IMR-90 (cell line): ENCODE results near the gene HDC. TPM values are rescaled to one million over a fixed set of nuclear protein-coding genes. Genes with fewer than 3 reads are reported as not detected.

Experiments
- ATAC-seq: fragments of 200-7000 bp; cut with Tn5 transposase; 2 replicates; pipeline ENCODE4 v1.9.1; 2020; ENCODE audit warnings: low read depth, mild to moderate bottlenecking, moderate library complexity
- BruUV-seq: library from RNA; stranded (reverse); fragments of 400-500 nt; replicated peaks from 2 replicates; lab custom pipeline; 2021; lab: Mats Ljungman, UMichigan
- CTCF ChIA-PET: fragments of 300-600 bp; formaldehyde crosslinking; extraction: SDS; loops from one replicate; lab custom pipeline; 2021; ENCODE audit warnings: antibody characterized with exemption; lab: Yijun Ruan, JAX
- POLR2A ChIA-PET: fragments of 300-600 bp; sonication (Branson Sonifier 250); formaldehyde crosslinking; loops from one replicate; lab custom pipeline; 2022; ENCODE audit warnings: antibody characterized with exemption; ENCODE audit not compliant: unreplicated experiment; lab: Charles Lee
- DNase-seq: peaks from one replicate; pipeline ENCODE4 v3.0.0; 2013
- H2AFZ ChIP-seq: replicated peaks from 2 replicates; pipeline ENCODE3; 2013; ENCODE audit warnings: low read length, mild to moderate bottlenecking; ENCODE audit not compliant: poor library complexity
- H2AK5ac ChIP-seq: 2 replicates; pipeline ENCODE4 v1.6.1; 2013; ENCODE audit warnings: low read depth, low read length, inconsistent platforms
- H2AK9ac ChIP-seq: replicated peaks from 2 replicates; pipeline ENCODE3; 2013; ENCODE audit warnings: mild to moderate bottlenecking, low read depth, low read length, moderate library complexity; ENCODE audit not compliant: poor library complexity
- H2BK120ac ChIP-seq: 2 replicates; pipeline ENCODE4 v1.6.1; 2013; ENCODE audit warnings: low read depth, low read length, inconsistent platforms
- H2BK15ac ChIP-seq: 3 replicates; pipeline ENCODE4 v1.6.1; 2013; ENCODE audit warnings: low read depth, low read length, inconsistent platforms
- H2BK20ac ChIP-seq: 2 replicates; pipeline ENCODE4 v1.6.1; 2013; ENCODE audit warnings: low read depth, mild to moderate bottlenecking, inconsistent platforms, low read length, moderate library complexity
- H2BK5ac ChIP-seq: 2 replicates; pipeline ENCODE4 v1.6.1; 2013; ENCODE audit warnings: mild to moderate bottlenecking, low read depth, low read length, inconsistent platforms; ENCODE audit not compliant: poor library complexity, severe bottlenecking
- H3K14ac ChIP-seq: replicated peaks from 2 replicates; pipeline ENCODE4 v1.6.1; 2013; ENCODE audit warnings: low read depth, low read length, inconsistent platforms
- H3K18ac ChIP-seq: 2 replicates; pipeline ENCODE4 v1.6.1; 2013; ENCODE audit warnings: low read depth, low read length, control low read depth
- H3K23ac ChIP-seq: 2 replicates; pipeline ENCODE4 v1.6.1; 2013; ENCODE audit warnings: low read depth, low read length, inconsistent platforms
- H3K27ac ChIP-seq: 2 replicates; pipeline ENCODE4 v1.5.1; 2013; ENCODE audit warnings: mild to moderate bottlenecking, control low read depth, low read length; ENCODE audit not compliant: insufficient read depth
- H3K27me3 ChIP-seq: 2 replicates; pipeline ENCODE4 v1.6.1; 2013; ENCODE audit warnings: low read length; ENCODE audit not compliant: control insufficient read depth, insufficient read depth
- H3K36me3 ChIP-seq: 2 replicates; pipeline ENCODE4 v1.6.1; 2013; ENCODE audit warnings: low read length, mixed read lengths; ENCODE audit not compliant: control insufficient read depth, insufficient read depth
- H3K4ac ChIP-seq: 2 replicates; pipeline ENCODE4 v1.6.1; 2013; ENCODE audit warnings: low read depth, low read length, inconsistent platforms
- H3K4me1 ChIP-seq: 2 replicates; pipeline ENCODE4 v1.6.1; 2013; ENCODE audit warnings: low read length, mixed read lengths; ENCODE audit not compliant: control insufficient read depth, insufficient read depth
- H3K4me2 ChIP-seq: 2 replicates; pipeline ENCODE4 v1.6.1; 2013; ENCODE audit warnings: low read depth, mild to moderate bottlenecking, control low read depth, low read length, moderate library complexity
- H3K4me3 ChIP-seq: 2 replicates; pipeline ENCODE4 v1.5.1; 2013; ENCODE audit warnings: low read depth, mild to moderate bottlenecking, control low read depth, low read length, moderate library complexity; ENCODE audit not compliant: insufficient read depth
- H3K56ac ChIP-seq: 2 replicates; pipeline ENCODE4 v1.6.1; 2013; ENCODE audit warnings: low read length, inconsistent platforms; ENCODE audit not compliant: insufficient read depth; ENCODE audit errors: extremely low read depth
- H3K79me1 ChIP-seq, 2 experiments: 2 replicates each; pipeline ENCODE4 v1.6.1; 2013; ENCODE audit warnings: low read length in 2 of 2, inconsistent platforms in 1 of 2, low read depth in 1 of 2
- H3K9ac ChIP-seq: 2 replicates; pipeline ENCODE4 v1.6.1; 2013; ENCODE audit warnings: low read depth, low read length, control low read depth
- H3K9me1 ChIP-seq: 2 replicates; pipeline ENCODE4 v1.6.1; 2013; ENCODE audit warnings: low read length, inconsistent platforms; ENCODE audit not compliant: insufficient read depth
- H3K9me3 ChIP-seq: 2 replicates; pipeline ENCODE4 v1.6.1; 2013; ENCODE audit warnings: low read length; ENCODE audit not compliant: control insufficient read depth, insufficient read depth
- H4K20me1 ChIP-seq: 2 replicates; pipeline ENCODE4 v1.6.1; 2013; ENCODE audit warnings: low read length, inconsistent platforms; ENCODE audit not compliant: insufficient read depth
- H4K5ac ChIP-seq: 2 replicates; pipeline ENCODE4 v1.6.1; 2013; ENCODE audit warnings: mild to moderate bottlenecking, low read depth, low read length, control low read depth
- H4K8ac ChIP-seq, 2 experiments: 2 replicates each; pipeline ENCODE4 v1.6.1; 2013; ENCODE audit warnings: low read depth in 2 of 2, low read length in 2 of 2, control low read depth in 1 of 2, inconsistent platforms in 1 of 2
- H4K91ac ChIP-seq: 2 replicates; pipeline ENCODE4 v1.6.1; 2013; ENCODE audit warnings: low read depth, low read length, inconsistent platforms; ENCODE audit not compliant: insufficient read depth
- BHLHE40 ChIP-seq: fragments of 150-350 bp; IDR thresholded peaks from 2 replicates; pipeline ENCODE4 v1.6.1; 2016; ENCODE audit warnings: mild to moderate bottlenecking, low read depth, low read length
- CEBPB ChIP-seq: IDR thresholded peaks from 2 replicates; pipeline ENCODE4 v1.6.1; 2012; ENCODE audit warnings: low read depth, low read length, improper control_type of control experiment
- CHD1 ChIP-seq: IDR thresholded peaks from 2 replicates; pipeline ENCODE4 v1.6.1; 2012; ENCODE audit warnings: low read depth, low read length, improper control_type of control experiment
- FOS ChIP-seq: fragments of 150-350 bp; IDR thresholded peaks from 2 replicates; pipeline ENCODE4 v1.6.1; 2016; ENCODE audit warnings: low read depth, low read length
- MAFK ChIP-seq: IDR thresholded peaks from 2 replicates; pipeline ENCODE4 v1.6.1; 2012; ENCODE audit warnings: low read depth, low read length, improper control_type of control experiment
- MAZ ChIP-seq: IDR thresholded peaks from 2 replicates; pipeline ENCODE4 v1.6.1; 2012; ENCODE audit warnings: low read depth, mild to moderate bottlenecking, low read length, improper control_type of control experiment, moderate library complexity, borderline replicate concordance
- MXI1 ChIP-seq: IDR thresholded peaks from 2 replicates; pipeline ENCODE4 v1.6.1; 2012; ENCODE audit warnings: low read depth, mild to moderate bottlenecking, low read length, moderate library complexity, borderline replicate concordance
- NFE2L2 ChIP-seq: fragments of 150-350 bp; IDR thresholded peaks from 2 replicates; pipeline ENCODE4 v1.6.1; 2016; ENCODE audit warnings: low read depth, mild to moderate bottlenecking, low read length
- POLR2A ChIP-seq: IDR thresholded peaks from 2 replicates; pipeline ENCODE4 v1.6.1; 2012; ENCODE audit warnings: mild to moderate bottlenecking, low read depth, low read length
- RCOR1 ChIP-seq: IDR thresholded peaks from 2 replicates; pipeline ENCODE4 v1.6.1; 2012; ENCODE audit warnings: mild to moderate bottlenecking, low read length, improper control_type of control experiment; ENCODE audit not compliant: insufficient replicate concordance
- RFX5 ChIP-seq: IDR thresholded peaks from 2 replicates; pipeline ENCODE4 v1.8.0; 2012; ENCODE audit warnings: low read depth, mild to moderate bottlenecking, low read length, moderate library complexity
- SMC3 ChIP-seq: fragments of 150-350 bp; IDR thresholded peaks from 2 replicates; pipeline ENCODE4 v1.6.1; 2016; ENCODE audit warnings: low read depth, mild to moderate bottlenecking, antibody characterized with exemption, low read length, moderate library complexity
- WGBS, 2 experiments: methylation state at CpG; one replicate each; pipeline versions ENCODE4 v1.1.5 to v1.1.7; 2013; ENCODE audit warnings: missing lambda C conversion rate in 2 of 2; ENCODE audit not compliant: insufficient read length in 1 of 2; ENCODE audit errors: extremely low coverage in 2 of 2; 5-methylcytosine and 5-hydroxymethylcytosine counted together
- dilution Hi-C: fragments of 300-500 bp; cut with HindIII; formaldehyde crosslinking; loops from one replicate; pipeline ENCODE4 v1.14.3; 2018; ENCODE audit warnings: low sequenced_read_pairs; ENCODE audit not compliant: unreplicated experiment
- in situ Hi-C: fragments of 300-500 bp; cut with MboI; formaldehyde crosslinking; loops from 3 replicates; pipeline ENCODE4 v1.14.3; 2019; ENCODE audit warnings: low sequenced_read_pairs, inconsistent platforms, mixed read lengths
- intact Hi-C: fragments of 100-400 bp; cut with micrococcal nuclease; formaldehyde crosslinking; loops from 2 replicates; pipeline ENCODE4 v1.10.0; 2022
- polyA plus RNA-seq, 3 experiments: library from polyadenylated mRNA; depleted of rRNA; stranded (reverse); fragments of >200 nt; gene quantifications; 2 replicates each; pipeline ENCODE4 v1.2.3, GENCODE V29; 2012; ENCODE audit warnings: low replicate concordance in 1 of 3
- total RNA-seq: library from RNA; depleted of rRNA; stranded (reverse); fragments of >200 nt; gene quantifications from 2 replicates; pipeline ENCODE4 v1.2.3, GENCODE V29; 2012
- TF ChIP-seq, protein P1 (sequence below): fragments of 150-350 bp; IDR thresholded peaks from 2 replicates; pipeline ENCODE4 v1.6.1; 2016; ENCODE audit warnings: low read depth, mild to moderate bottlenecking, low read length, moderate library complexity, borderline replicate concordance
- TF ChIP-seq, protein P2 (sequence below): conservative IDR thresholded peaks from 2 replicates; pipeline ENCODE4 v1.5.1; 2012; ENCODE audit warnings: mild to moderate bottlenecking, low read depth, low read length, improper control_type of control experiment

HDC gene
- total and polyA plus RNA-seq, 2 of the 4 experiments (the other 2 are of a cell fraction), result not detected

DNA sequence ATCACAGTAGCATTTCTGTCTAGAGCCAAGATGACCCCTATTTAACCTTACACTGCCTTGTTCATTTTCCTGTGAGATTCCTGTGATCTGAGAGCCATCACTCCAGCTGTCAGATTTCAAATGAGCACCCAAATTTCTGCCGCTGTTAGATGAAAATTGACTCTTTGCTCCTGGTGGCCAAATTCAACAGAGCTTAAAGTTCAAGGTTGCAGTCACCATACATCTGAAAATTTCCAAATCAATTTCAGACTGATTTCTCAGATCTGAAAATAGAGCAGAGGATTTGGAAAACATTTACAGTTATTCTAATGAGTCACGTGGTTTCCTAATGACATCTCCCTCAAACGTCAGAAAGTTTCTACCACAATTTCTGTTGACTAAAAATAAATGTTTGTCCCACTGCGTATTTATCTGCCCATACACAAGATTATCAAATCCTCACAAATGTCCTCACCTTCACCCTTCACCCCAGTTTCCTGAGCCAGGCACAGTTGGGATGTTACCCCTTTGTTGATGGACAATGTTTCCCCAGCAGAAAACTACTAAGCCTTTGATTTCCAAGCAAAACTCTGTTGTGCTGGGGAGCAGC is 16.4 kb downstream of the HDC start:
- Histone ChIP-seq H3K79me1 (no peaks in the 10 kb centered on the region), H3K14ac (no peak overlapping the region), H2AK9ac (no peak overlapping the region), H4K91ac (no peak overlapping the region), H3K27me3 (peaks cover 15% of the 10 kb centered on the region), H2BK5ac (no peak overlapping the region), H3K4me1 (peaks cover 2% of the 10 kb centered on the region; the same call in 1 of the 2 replicates), H3K9me1 (peaks cover 6% of the 10 kb centered on the region; the same call in 1 of the 2 replicates), H3K9me3 (no peaks in the 10 kb centered on the region), H3K4ac (no peak overlapping the region), H3K4me3 (no peak overlapping the region), H2AFZ (no peak overlapping the region), H2BK15ac (no peak overlapping the region), H4K20me1 (no peaks in the 10 kb centered on the region), H3K36me3 (no peaks in the 10 kb centered on the region), H2AK5ac (no peak overlapping the region), H3K27ac (no peak overlapping the region), H3K56ac (no peak overlapping the region), H4K8ac (no peak overlapping the region), H3K9ac (no peak overlapping the region), H3K4me2 (no peak overlapping the region), H3K23ac (no peak overlapping the region), H2BK120ac (no peak overlapping the region), H3K18ac (no peak overlapping the region), H4K5ac (no peak overlapping the region), H2BK20ac (no peak overlapping the region)
- DNase-seq, result peak; percentile 15
- no peak for TF ChIP-seq CEBPB
- no peak for TF ChIP-seq RFX5
- no peak for TF ChIP-seq FOS
- TF ChIP-seq MXI1, result no peak
- no peak for TF ChIP-seq NFE2L2
- no peak for TF ChIP-seq BHLHE40
- TF ChIP-seq, protein P1, sequence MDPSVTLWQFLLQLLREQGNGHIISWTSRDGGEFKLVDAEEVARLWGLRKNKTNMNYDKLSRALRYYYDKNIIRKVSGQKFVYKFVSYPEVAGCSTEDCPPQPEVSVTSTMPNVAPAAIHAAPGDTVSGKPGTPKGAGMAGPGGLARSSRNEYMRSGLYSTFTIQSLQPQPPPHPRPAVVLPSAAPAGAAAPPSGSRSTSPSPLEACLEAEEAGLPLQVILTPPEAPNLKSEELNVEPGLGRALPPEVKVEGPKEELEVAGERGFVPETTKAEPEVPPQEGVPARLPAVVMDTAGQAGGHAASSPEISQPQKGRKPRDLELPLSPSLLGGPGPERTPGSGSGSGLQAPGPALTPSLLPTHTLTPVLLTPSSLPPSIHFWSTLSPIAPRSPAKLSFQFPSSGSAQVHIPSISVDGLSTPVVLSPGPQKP, result no peak
- TF ChIP-seq, protein P2, sequence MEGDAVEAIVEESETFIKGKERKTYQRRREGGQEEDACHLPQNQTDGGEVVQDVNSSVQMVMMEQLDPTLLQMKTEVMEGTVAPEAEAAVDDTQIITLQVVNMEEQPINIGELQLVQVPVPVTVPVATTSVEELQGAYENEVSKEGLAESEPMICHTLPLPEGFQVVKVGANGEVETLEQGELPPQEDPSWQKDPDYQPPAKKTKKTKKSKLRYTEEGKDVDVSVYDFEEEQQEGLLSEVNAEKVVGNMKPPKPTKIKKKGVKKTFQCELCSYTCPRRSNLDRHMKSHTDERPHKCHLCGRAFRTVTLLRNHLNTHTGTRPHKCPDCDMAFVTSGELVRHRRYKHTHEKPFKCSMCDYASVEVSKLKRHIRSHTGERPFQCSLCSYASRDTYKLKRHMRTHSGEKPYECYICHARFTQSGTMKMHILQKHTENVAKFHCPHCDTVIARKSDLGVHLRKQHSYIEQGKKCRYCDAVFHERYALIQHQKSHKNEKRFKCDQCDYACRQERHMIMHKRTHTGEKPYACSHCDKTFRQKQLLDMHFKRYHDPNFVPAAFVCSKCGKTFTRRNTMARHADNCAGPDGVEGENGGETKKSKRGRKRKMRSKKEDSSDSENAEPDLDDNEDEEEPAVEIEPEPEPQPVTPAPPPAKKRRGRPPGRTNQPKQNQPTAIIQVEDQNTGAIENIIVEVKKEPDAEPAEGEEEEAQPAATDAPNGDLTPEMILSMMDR, result no peak
- TF ChIP-seq MAZ, result no peak
- no peak for TF ChIP-seq MAFK
- no peak for TF ChIP-seq SMC3
- TF ChIP-seq RCOR1, result no peak
- TF ChIP-seq CHD1, result no peak
- TF ChIP-seq POLR2A, result no peak
- WGBS, 2 experiments, result no CpG with 5 or more reads among the region's 4 CpGs
- ATAC-seq, result no peak
- POLR2A ChIA-PET, result no interaction called here
- no TSS peak for BruUV-seq
- intact Hi-C loops (no loop called here), dilution Hi-C loops (no loop called here), in situ Hi-C loops (no loop called here)
- CTCF ChIA-PET, result no interaction called here
